SKM-1 (cell line): ENCODE results near the gene PRICKLE3.
A peak's percentile ranks its signal among the peaks of the same experiment; 100 is the strongest.
"Not testable (repeated sequence)": the region's sequence is repeated elsewhere in the genome, so short reads cannot be mapped to it uniquely, and the experiment has no call there.

Source experiments
- DNase-seq: peaks from one replicate; lab custom pipeline; 2025; ENCODE audit not compliant: unreplicated experiment; lab: John Stamatoyannopoulos, UW

PRICKLE3 gene

DNA sequence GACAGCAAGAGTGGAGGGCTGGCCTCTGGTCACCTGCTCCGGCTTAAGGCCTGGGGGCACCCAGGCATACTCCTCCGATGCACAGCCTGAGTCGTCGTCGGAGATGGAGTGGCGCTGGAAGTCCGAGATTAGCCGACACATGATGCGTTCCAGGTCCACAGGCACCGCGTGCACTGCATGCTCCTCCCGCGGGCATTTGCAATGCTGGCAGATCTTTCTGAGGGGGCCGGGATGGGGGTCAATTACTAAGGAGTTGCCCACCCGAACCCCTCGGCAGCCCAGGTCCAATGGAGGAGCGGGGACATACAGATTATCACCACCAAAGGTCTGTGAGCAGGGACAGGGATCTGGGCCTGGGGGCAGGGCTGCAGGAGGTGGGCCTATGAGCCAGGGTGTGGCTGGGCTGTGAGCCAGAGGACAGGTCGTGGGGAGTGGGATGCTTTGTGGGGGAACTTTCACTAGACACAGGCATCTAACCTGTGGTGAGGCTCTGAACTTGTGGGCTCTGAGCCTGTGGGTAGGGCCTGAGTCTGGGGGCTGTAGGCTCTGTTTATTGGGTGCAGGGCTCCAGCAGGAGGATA, 2.4 kb downstream of the PRICKLE3 start:
- DNase-seq, result no peak

DNA sequence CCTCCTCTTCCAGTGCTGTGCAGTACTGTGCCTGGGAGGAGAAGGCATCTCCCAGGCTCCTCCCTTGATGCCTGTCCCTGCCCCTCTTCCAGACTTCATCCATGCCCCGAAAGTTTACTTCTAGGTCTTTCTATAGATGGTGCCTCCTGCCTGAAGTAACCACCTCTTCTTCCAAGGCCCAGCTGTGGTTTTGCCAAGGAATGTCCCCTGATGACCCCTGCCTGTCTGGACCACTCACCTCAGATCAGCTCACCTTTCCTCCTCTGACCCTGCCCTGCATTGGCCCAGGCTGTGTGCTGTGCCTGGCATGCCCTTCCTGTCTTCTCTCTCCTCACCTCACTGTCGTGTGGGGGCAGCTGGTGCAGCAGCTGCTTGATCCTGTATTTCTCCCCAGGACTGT, 6.8 kb downstream of the PRICKLE3 start:
- no peak for DNase-seq

DNA sequence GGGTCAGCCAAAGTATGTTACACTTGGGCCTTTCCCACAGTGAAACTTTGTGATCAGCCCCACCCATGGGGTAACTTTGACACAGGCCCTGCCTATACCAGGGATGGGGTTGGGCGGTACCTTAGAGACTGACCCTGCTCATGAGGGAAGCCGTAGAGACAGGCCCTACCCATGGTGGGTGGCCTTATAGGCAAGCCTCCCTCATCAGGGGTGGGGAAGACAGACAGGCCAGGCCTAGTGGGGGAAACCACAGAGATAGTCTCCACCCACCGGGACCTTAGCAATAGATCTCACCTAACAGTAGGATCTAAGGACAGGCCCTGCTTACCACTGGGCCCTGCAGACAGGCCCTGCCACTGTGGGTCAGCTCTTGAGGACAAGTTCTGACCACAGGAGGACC, 7.6 kb downstream of the PRICKLE3 start:
- DNase-seq, result no peak

DNA sequence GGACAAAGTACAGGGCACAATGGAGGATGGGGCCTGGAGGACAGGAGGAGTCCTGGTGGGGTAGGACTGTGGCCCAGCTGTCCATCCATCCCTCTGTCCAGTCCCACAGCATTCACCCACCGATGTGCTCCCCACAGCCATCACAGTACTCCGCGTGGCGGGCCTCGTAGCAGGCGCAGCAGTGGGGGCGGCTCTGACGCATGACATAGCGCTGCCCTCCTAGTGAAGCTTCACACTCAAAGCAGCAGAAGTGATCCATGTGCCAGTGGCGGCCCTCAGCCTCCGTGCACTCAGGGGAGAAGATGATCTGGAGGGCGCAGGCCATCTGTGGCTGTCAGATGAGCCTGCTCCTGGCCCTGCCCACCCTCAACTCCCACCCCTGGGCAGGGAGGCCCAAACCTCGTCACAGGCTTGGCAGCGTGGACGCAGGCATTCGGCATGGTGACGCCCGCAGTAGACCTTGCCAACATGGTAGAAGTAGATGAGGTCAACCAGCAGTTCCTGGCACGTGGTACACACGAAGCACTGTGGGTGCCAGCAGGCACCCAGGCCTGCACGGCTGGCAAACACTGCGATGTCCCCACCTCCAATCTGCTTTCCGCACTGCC, 8.2 kb downstream of the PRICKLE3 start:
- DNase-seq, result no peak

DNA sequence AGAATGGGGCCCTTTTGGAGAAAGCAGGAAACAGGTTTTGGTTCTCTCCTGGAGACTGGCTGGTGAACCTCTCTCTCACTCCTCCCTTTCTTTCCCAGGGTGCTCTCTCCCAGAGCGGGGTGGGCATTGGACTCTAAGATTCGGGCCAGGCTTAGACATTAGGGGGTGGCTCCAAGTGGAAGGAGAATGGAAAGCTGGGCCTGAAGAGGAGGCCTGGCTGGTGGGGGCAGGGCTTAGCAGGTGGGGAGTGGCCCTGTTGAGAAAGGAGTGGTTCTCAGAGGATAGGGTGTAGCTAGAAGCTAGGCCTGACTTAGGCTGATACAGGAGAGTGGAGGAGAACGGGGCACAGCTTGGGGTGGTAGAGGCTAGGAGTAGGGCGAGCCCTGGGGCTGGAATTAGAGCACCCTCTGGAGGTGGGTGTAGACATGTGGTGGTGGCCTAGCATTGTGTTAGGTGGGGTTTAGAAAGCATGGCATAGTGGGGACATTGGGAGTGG, 8.8 kb downstream of the PRICKLE3 start:
- no peak for DNase-seq

DNA sequence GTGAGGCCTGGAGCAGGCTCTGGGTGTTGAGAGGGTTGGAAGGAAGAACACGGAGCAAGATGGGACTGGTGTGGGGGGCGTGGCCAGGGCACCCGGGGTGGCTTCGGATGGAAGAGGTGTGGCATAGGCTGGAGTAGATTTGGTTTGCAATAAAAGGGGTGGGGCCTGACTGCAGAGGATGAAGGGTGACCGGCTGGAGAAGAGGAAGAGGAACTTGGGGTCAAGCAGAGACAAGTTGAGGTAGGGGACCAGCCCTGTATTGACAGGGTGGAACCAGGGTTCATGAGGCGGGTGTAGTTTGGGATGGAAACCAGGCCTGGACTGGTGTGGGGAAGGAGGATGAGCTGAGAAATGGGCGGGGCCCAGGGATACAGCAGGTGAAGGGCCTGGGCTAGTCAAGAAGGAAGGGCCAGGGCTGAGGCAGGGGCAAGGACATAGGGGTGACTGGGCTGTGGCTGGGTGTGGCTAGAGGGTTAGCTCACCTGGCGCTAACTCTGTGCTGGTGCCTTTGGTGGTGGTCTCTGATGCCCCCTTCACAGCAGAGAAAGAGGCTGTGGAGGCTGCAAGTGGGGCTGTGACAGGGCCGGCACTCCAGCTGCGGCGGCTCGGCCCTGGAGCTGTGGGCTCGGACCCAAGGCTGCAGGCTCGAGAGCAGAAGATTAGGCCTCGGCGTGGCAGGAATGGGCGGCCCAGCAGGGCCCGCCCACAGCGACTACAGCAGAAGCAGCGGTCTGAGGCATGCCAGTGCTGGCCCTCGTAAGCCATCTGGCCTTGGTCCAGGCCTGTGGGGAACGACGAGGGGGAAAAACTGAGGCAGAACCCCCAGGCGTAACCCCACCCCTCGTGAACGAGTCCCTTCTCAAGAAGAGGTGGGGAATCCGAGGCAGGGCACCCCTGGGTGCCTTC, 9.5 kb downstream of the PRICKLE3 start:
- peak; percentile 67 for DNase-seq

DNA sequence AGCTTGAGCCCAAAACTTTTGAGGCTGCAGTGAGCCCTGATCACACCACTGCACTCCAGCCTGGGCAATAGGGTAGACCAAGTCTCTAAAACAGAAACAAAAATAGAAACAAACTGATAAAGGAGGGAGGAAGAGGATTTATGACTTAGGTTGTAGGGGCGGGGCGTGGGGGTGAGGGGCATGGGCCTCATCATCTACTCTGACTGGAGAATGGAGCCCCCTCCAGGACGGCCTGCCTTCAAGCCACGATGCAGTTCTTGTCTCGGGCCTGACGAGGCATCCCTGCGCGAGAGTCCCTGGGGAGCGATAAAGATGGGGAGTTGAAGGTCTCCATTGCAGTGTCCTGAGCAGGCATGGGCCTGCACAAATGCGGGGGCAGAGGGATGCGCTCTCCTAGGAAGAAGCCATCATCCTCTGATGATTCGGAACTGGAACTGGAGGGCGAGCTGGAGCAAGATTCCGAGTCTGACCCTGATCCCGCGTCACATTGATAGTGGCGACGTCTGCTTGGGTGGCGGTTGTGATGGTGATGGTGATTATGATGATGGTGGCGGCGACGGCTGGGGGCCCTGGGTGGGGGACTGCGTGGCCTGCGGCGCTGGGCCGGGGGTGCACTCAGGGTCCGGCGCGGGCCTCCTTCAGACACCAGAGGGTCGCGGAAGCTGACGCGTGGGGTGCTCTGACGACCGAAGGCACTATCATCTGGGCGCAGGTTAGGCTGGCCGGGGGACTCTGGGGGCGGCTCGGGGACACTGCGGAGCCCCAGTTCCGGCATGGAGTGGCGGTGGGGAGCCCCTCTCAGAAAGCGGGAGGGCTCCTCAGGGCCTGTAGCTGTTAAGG, 10.5 kb downstream of the PRICKLE3 start:
- DNase-seq, result no peak

DNA sequence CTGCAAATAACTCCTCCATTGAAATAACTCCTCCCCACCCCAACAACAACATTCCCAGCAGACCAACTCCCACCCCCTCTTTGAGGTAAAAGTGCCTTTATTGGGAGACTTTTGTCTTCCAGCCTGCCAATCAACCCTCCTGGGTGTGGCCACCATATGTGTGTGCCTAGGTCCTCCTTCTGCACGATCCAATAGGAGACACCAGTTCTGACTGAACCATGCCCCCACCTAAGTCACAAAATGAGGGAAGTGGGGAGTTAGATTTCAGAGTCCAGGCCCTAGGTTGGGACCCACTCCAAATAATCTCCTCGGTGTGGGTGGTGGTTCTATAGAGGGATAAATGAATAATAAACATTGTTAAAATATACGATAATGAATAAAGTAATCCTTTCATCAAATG, 11.4 kb downstream of the PRICKLE3 start:
- no peak for DNase-seq

DNA sequence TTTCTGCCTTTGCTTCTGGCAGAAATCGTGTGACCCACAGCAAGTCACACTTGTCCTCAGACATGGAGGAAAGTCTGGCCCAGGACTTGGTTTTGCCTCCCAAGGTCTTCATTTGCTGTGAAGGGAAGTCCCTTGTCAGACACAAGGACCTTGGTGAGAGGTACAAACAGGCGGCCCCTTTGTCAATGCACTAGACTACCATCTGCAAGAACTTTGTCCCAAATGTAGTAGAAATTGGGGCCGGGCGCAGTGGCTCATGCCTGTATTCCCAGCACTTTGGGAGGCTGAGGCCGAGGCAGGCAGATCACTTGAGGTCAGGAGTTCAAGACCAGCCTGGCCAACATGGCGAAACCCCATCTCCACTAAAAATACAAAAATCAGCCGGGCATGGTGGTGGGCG, 12.6 kb downstream of the PRICKLE3 start:
- not testable (repeated sequence) for DNase-seq

DNA sequence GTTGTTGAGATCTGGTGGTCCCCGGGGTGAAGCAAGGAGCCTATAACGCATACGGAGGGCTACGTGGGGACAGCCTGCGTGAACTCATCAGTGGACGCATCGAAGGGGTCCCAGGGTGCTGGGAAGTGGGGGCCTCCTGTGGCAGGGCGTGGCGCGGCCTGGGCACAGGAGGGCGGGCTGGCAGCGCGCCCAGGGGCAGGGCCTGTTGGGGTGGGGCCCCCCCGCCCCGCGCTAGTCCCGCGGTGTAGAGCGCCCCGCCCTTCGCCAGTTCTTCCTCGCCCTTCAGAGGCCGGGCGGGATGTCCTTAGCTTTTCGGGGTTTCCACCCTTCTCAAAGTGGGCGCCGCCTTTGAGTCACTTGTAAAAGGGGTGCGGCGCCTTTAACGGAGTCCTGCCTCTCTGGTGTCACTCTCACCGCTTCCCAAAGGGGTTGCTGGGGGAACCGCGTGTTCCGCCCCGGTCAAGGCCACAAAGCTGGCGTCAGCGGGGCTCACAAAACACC, 13.8 kb downstream of the PRICKLE3 start:
- DNase-seq, result no peak

DNA sequence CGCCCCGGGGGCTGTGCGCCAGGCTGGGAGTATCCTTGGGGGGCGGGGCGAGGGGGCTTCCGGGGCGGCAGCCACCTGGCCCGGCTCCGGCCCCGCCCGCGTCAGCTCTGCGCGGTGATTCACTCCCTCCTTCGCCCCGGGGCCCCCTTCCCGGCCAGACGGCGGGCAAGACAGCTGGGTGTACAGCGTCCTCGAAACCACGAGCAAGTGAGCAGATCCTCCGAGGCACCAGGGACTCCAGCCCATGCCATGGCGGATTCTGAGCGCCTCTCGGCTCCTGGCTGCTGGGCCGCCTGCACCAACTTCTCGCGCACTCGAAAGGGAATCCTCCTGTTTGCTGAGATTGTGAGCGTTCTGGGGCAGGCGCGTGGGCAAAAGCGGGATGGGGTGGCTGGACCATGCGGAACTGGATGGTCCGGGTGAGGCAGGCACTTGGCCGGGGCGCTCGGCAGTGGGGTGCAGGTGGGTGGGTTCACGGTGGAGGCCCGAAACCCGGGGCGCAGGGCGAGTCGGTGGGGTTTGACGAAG, 14.4 kb downstream of the PRICKLE3 start, which contains the start of gene PLP2:
PLP2 (plus strand) TSS at position 147 of the 528 bp plus-strand sequence; CDS start at position 250, 103 bp downstream.
- no peak for DNase-seq

DNA sequence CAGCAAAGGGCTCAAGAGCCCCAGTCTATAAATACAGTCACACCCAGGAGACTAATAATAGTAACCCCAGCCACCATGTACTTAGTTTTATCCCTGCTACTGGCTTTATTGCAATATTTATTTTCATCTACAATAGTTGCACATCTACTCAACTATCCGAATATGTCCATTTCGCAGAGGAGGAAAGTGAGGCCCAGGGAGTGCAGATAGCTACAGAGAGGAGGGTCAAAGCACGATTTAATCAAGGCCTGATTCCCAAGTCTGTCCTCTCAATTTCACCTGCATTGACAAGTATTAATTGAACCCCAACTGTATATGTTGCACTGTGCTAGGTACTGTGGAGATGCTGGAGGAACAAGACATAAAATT, 18.4 kb downstream of the PRICKLE3 start:
- DNase-seq, result no peak

DNA sequence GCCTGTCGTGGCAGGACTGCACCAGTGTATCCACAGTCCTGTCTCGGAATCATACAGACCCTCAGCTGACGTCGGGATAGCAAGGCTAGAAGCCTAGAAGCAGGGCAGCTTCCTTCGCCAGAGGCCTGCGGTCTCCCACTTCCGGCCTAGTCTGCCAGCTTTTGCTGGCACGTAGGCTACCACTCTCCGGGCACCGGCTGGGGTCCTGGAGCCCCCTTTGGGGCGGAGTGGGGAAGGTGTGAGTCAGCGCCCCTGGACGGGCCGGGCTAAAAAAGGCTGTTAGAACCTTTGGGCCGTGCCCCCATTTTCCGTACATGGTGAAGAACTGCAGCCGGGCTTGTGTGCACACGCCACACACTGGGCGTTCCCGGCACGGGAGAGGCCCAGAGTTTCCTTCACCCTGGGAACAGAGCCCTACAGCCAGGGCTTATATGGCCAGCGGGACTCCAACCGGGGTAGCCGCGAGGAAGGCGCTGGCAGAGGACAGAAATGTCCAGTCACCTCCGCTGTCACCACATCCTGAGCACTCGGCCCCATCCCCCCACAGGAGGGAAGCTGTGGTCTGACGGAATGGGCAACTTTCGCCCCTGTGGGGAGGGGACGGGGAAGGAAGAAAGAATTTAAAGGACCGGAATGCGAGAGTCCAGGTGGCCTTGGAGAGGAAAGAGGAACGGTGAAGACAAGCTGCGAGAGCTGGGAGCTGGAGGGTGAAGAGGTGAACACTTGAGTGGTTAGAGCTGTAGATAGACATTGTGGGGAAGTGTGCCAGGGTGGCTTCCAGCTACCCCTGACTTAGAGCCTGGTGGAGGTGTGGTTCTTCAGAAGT, 19.0 kb downstream of the PRICKLE3 start:
- DNase-seq, result peak; percentile 69

DNA sequence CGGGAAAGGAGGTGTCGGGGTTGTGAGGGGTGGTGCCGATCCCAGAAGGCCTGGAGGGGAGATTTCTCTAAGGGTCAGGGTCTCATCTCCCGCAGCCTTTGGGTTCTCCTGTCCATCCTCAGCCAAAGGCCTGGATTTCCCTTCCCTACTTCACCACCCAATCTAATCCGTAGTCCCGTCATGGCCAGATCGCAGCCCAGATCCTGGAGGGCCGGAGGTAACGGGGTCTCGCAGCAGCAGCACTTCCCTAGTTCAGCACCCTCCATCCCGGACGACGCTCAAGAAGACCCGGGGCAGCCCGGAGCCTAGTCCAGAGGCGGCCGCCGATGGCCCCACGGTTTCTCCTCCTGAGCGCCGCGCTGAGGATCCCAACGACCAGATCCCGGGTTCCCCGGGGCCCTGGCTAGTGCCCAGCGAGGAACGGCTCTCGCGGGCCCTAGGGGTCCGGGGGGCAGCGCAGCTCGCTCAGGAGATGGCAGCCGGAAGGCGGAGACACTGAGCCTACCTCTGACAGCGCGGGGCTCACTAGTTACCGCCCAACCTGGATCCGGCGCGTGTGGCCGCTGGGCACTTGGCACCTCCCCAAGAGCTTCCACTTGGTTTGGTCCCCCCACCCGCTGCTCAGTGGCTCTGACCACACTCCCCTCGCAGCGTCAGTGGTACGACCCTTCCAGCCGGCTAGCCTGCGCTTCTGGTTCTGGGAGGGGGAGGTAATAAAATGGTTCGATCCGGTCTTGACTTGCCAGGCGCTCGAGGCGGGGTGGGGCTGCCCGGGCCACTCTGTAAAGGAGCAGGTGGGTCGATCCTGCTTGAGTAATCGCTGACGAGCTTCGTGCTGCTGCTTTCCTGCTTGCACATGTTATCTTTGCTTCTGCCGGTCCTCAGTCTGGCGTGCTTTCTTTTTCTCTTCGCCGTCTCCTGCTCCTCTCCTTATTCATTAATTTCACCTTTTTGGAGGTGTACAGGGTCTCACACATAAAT, 20.0 kb downstream of the PRICKLE3 start:
- peak; percentile 43 for DNase-seq

DNA sequence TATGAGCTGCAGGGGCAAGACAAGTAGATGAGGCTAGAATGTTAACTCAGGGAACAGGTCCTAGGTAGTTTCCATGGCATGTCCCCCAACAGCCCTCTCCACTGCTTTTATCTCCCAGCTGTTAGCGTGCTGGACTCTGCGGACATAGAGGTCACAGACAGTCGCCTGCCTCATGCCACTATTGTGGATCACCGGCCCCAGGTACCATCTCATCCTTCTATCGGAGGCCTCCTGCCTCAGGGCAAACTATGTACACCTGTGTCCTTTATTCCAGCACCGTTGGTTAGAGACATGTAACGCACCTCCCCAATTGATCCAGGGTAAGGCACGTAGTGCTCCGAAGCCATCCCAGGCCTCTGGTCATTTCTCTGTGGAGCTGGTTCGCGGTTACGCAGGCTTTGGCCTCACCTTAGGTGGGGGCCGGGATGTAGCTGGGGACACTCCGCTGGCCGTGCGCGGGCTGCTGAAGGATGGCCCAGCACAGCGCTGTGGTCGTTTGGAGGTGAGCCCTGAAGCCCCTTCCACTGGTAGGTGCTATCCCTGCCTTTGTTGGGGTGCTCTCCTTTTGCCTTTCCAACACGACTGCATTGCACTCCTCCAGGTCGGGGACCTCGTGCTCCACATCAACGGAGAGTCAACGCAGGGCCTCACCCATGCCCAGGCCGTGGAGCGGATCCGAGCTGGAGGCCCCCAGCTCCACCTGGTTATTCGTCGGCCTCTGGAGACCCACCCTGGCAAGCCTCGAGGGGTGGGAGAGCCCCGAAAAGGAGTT, 21.4 kb downstream of the PRICKLE3 start:
- DNase-seq, result no peak

DNA sequence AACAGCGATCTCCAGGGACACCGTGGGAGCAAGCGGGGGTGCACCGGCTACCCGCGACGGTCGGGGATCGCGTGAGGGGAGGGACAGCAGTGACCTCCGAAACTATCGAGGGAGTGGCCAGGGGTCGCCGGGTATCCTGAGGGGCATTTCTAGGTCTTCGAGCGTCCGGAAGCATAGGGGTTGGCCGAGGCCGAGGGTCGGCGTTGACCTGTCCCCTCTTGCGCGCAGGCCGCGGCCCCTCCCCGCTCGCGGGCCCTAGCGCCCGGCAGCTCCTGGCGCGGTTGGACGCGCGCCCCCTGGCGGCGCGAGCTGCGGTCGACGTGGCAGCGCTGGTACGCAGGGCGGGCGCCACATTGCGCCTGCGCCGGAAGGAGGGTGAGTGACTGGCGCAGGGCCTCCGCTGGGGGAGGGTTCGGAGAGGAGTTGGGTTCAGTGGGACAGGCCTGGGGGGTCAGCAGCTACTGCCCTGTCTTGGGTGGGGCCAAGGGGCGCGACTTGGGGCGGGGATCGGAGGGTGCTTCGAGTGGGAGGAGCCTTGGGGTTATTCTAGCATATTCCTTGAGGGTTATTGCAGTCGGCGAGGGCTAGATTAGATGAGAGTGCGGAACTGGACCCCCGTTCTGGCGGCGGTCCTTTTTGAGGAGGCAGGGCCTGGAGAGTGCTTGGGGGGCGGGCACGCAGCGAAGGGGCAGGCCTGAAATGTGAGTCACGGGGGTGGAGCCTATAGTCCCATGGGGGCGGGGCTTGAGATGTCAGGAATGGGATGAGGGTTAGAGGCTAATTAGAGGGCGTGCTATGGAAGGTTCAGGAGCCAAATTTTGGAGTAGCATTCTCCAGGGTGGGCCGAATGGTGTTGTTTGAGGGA, 22.4 kb downstream of the PRICKLE3 start:
- DNase-seq, result peak; percentile 16

DNA sequence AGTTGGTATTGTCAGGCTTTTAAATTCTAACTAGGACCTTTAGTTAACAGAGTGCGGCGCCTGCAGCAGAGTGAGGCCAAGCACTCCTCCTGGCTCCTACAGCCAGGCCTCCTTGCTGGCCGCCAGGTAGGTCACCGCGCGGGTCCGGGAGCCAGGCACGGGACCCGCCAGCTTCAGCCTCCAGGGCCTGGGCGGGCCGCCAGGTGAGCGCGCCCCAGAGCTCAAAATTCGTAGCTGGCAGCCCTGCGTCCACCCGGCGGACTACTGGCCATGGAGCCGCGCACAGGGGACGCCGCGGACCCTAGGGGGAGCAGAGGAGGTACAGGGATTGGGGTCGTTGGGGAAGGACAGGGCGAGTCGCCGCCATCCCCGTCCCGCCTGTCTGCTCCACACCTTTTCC, 23.6 kb downstream of the PRICKLE3 start, which contains the start of gene MAGIX:
MAGIX (plus strand) TSS at position 139 of the 400 bp plus-strand sequence; CDS start at position 271, 132 bp downstream.
- DNase-seq, result no peak
